Sciatic nerve (tissue), 2 donors: Measurements from ENCODE around the gene IL1RAPL1. TPM values are rescaled to one million over a fixed set of nuclear protein-coding genes. Genes with fewer than 3 reads are reported as not detected.
"Not testable (repeated sequence)": the region's sequence is repeated elsewhere in the genome, so short reads cannot be mapped to it uniquely, and the experiment has no call there.

Experiments
- ATAC-seq: fragments of 200-7000 bp; cut with Tn5 transposase; one replicate; pipeline ENCODE4 v1.9.1; 2020; ENCODE audit warnings: mild to moderate bottlenecking, moderate library complexity
- DNase-seq: peaks from one replicate; pipeline ENCODE4 v3.0.0-alpha.2; 2020; ENCODE audit warnings: low spot score
- intact Hi-C: fragments of 100-400 bp; cut with DNase I; formaldehyde crosslinking; loops from one replicate; pipeline ENCODE4 v1.14.2; 2022
- total RNA-seq: library from RNA; stranded (reverse); fragmentation: NEBNext Ultra II Directional; extraction: Animal tissue kit (Norgen Biotek cat#: 25700); gene quantifications from one replicate; pipeline ENCODE4 v1.2.1, GENCODE V29; 2021
- donor health status: DM: no; HTN: no; CAD: no.
- donor health status: DM: no; HTN: no; CAD: no.

The IL1RAPL1 gene
- total RNA-seq, 1 donor from 2014 or later = 10.3 TPM

DNA sequence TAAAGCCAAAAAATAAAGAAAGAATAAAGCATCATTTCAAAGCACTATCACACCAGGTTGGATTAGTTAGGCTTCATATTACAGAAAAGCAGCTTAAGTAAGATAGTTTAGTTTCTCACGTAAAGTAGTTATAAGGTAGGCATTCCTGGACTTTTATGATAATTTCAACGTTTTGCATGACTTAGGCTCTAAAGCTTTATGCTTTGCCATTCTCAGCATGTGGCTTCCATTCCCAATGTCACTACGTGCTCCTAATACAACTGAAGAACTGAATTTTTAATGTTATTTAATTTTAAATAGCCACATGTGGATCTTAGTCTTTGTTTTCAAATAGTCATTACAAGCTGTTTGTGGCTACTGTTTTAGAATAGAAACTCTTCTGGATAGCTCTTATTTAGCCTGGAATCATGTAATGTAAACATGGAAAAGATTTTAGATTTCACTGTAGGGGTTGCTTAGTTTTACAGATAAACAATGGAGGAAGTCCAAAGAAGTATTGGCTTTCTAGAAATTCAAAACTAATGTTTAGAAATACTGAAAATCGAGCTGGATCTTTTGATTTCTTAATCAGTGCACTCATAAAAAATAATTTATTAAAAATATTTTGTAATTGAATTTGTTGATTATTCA is 710.0 kb downstream of the IL1RAPL1 start:
- DNase-seq = no peak
- ATAC-seq = no peak
- intact Hi-C loops = no loop called here

DNA sequence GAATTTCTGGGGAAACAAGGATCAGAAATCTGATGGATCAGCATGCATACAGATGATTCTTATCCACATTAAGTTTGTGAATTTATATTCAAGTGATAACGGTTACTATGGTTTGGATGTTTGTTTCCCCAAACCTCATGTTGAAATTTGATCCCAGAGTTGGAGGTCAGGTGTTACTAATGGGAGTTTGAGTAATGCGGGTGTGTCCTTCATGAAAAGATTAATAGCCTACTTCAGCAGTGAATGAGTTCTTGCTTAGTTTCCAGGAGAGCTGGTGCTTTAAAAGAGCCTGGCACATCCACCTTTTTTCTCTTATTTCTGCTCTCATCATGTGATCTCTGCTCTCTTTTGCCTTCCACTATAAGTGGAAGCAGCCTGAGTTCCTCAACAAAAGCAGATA is 712.4 kb downstream of the IL1RAPL1 start:
- no peak for ATAC-seq
- no peak for DNase-seq
- intact Hi-C loops = no loop called here

DNA sequence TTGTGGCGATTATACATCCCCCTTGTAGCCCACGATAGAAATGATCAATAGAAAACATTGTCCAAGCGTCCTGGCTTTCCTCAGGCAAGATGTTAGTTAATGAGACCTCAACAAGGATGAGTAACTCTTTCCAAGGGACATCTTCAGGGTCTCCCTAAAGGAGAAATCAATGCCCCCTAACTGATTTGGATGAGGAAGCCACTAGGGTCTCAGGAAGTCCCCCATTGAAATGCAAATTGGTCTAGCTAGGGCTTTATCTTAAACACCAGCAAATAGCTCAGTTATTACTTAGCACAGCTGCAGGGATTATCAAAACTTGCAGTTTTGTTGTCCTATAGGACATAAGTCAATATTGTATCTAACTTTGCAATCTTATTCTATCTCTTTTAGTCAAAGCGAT is 721.5 kb downstream of the IL1RAPL1 start:
- DNase-seq (no peak), ATAC-seq (no peak)
- intact Hi-C loops = no loop called here

DNA sequence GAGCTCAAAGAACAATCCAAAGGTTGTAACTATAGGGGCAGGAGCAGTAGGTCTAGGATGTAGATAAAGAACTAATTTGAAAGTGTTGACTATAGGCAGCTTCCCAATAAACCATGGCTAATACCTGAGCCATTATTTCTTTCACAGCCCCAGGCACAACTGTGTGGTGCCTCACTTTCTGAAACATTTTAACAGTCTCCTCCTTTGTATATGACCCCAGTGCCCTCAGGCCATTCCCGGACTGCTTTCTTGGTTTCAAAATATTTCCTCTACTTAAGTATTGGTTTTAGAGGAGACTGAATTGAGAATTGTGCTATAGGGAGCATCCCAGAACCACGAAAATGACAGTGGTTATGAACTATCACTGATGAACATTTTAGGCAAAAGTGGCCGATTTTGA is 728.7 kb downstream of the IL1RAPL1 start:
- no peak for ATAC-seq
- no peak for DNase-seq
- intact Hi-C loops = no loop called here

DNA sequence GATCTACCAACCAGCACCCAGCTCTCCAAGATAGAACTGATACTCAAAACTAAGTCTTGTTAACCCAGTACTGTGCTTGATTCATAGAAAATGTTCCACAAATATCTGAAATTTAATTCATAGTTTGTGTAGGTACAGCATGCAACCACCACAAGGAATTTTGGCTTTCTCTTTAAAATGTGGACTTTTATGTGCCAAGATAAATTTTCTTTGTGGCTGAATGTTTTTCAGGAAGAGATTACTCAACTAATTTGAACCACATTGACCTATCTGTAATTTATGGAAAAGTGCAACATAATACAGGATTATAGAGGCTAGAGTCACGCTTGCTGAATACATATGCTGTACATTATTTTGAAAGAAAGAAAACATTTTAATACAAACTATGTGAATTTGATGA is 730.8 kb downstream of the IL1RAPL1 start:
- no peak for ATAC-seq
- DNase-seq = no peak
- intact Hi-C loops = no loop called here

DNA sequence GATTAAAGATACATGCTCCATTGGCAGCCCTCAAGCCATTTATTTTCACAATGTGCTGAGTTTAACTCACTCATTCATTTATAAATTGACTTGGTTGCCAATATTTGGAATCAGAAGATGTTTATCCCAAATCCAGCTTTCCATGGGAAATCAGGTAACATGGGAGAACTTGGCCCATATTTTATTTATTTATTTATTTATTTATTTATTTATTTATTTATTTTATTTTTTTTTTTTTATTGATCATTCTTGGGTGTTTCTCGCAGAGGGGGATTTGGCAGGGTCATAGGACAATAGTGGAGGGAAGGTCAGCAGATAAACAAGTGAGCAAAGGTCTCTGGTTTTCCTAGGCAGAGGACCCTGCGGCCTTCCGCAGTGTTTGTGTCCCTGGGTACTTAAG is 745.2 kb downstream of the IL1RAPL1 start:
- intact Hi-C loops, DNase-seq, ATAC-seq: not testable (repeated sequence)

DNA sequence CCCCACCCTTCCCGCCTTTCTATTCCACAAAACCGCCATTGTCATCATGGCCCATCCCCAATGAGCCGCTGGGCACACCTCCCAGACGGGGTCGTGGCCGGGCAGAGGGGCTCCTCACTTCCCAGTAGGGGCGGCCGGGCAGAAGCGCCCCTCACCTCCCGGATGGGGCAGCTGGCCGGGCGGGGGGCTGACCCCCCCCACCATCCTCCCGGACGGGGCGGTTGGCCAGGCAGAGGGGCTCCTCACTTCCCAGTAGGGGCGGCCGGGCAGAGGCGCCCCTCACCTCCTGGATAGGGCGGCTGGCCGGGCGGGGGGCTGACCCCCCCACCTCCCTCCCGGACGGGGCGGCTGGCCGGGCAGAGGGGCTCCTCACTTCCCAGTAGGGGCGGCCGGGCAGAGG is 745.8 kb downstream of the IL1RAPL1 start:
- ATAC-seq, DNase-seq, intact Hi-C loops: not testable (repeated sequence)

DNA sequence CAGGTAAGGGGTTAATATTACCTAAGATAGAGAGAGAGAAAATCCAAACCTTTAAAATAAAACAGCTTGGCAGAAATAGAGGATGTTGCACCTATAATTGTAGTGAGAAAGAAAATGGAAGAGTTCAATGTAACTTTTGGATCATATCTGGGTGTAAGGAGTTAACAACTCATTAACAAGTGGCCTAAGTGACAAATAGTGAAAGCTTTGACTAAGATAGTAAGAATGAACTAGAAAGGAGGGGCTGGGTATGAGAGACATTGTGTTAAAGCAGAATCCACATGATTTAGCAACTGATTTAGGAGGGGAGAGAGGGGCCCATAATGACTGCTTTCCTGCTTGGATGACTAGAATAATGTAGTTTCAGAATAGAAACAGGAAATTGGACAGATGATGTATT is 761.0 kb downstream of the IL1RAPL1 start:
- ATAC-seq (no peak), DNase-seq (no peak)
- intact Hi-C loops = no loop called here

DNA sequence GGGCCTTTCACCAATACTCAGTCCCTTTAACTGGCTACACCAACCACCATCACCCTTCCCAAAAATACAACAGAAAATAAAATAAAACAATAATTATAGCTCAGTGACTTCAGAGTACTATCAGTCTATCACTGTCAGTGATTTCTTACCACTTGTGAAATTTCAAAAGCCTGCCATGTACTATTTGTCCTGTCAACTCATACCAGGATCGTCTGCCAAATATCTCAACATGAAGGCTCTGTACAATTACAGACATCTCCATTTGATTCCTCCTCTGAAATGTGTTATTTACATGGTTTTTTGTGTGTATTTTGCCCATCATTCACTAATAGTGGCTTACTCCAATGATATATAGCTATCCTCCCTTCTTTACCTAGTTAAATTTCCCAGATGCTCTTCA is 772.0 kb downstream of the IL1RAPL1 start:
- intact Hi-C loops = no loop called here
- ATAC-seq (no peak), DNase-seq (no peak)

DNA sequence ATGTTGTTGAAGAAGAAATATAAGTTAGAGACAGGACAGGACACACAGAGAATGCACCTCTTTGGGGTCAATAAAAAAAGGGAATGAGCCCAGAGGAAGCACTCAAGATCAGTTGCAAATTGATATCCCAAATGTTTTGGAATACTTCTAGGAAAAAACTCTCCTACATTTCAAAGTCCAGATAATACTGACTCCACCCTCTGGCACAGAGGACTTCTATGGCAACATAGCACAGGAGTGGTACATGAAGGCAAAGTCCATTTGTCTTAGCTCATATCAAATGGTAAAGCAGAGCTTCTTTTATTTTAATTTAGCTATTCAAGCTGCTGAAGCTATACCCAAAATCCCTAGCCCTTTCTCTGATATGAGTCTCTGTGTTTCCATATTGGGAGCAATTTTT is 787.5 kb downstream of the IL1RAPL1 start:
- DNase-seq, ATAC-seq, intact Hi-C loops: not testable (repeated sequence)

DNA sequence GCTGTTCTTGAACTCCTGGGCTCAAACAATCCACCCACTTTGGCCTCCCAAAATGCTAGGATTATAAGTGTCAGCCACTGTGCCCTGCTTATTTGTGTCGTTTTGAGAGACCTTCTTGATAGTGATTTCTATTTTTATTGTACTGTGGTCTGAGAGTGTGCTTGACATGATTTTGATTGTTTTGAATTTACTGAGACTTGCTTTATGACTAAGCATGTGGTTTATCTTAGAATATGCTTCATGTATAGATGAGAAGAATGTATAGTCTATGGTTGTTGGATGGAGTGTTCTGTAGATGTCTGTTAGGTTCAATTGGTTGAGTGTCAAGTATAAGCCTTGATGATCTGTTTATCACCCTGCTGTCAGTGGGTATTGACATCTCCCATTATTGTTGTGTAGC is 789.3 kb downstream of the IL1RAPL1 start:
- intact Hi-C loops = no loop called here
- DNase-seq (no peak), ATAC-seq (no peak)

DNA sequence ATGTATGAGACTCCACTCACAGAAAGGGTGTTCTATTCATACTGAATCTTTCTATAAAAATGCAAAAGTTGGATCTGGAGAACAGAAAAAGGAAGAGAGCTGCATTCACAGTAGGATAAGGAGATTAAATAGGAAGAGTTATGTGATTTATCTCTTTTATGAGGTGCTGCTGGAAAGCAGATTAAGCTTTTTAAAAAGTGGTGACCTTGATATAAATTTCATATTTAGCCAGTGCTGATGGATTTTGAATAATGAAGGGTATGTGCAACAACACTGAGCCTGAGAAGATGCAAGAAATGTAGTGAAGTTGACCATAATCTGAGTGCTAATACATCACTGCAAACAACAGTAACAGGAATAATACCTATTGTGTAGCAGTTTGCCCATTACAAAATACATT is 795.6 kb downstream of the IL1RAPL1 start:
- intact Hi-C loops = no loop called here
- no peak for ATAC-seq
- no peak for DNase-seq

DNA sequence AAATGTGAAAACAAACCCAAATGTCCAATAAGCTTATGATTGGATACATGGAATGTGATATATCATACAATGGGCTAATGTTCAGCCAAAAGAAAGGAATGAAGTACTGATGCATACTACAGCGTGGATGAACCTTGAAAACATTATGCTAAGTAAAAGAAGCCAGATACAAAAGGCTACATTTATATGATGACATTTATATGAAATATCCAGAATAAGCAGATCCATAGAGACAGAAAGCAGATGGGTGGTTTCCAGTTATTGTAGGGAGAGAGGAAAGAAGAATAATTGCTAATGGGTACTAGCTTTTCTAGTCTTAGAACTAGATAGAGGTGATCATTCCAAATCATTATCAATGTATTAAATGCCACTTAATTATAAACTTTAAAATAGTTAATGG is 801.3 kb downstream of the IL1RAPL1 start:
- no peak for ATAC-seq
- DNase-seq = no peak
- intact Hi-C loops = no loop called here

DNA sequence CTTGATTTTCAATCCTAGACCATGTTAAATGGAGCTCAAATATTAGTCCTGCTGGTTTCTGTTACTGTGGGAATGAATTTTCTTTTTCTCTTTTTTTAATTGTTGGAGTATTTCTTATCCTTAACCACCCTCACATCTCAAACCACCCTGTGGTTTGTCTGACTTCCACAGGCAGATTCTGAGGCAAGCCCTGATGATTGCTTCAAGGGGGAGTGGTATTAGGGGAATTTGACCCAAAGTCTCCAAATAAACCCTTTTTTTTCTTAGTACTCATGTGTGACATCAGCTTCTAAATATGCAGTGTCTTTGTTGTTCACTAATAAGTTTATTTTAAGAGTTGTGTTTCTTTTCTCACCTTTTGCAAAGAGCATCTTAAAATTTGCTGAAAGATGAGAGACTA is 810.3 kb downstream of the IL1RAPL1 start:
- intact Hi-C loops = no loop called here
- DNase-seq (no peak), ATAC-seq (no peak)

DNA sequence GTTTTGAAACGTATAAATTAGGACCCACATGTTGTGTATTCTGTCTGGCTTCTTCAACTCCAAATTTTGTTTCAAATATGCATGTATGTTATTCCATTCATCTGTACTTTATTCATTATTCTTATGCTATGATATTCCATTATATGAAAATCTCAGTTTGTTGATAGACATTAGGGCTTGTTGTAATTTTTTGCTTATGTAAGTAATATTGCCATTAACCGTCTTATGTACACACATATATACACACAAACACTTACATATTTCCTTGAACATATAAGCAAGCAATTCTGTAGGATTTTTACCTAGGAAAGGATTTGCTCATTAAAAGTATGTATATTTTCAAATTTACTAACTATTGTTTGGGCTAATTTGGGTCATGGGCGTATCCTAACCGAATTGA is 820.1 kb downstream of the IL1RAPL1 start:
- no peak for ATAC-seq
- no peak for DNase-seq
- intact Hi-C loops = no loop called here

DNA sequence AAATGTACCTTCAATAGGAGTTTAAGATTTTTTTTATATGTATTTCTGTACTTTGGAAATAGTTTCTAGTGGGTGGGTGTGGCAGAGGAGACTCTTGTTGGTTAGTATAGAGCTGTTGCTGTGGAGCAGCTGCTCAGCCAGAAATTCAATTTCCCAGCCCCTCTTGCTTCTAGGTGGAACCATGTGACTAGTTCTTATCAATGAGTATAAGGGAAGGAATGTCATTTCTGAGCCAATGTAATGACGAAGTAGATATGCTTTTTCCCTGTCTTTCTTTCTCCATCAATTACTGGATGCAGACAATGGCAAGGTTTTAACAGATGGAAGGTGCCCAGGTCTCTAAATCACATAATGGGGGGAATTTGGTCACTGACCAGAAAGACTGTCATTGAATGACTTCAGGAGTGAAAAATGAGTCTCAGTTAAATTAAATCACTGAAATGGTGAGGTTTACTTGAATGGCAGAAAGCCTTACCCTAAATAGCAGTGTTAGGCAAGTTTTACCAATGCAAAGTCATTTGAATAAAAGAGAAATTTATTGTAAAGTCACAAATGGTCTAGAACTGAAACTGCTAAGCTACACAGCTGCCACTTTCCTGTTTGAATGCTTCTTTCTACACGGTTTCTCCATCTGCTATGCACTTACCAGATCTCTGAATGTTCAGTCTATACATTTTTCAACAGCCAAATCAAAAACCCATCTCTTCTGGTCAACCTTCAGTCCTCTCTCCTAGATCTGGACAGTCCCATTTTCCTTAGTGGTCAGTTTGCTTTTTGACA is 832.7 kb downstream of the IL1RAPL1 start:
- DNase-seq (no peak), ATAC-seq (no peak)
- intact Hi-C loops = no loop called here

DNA sequence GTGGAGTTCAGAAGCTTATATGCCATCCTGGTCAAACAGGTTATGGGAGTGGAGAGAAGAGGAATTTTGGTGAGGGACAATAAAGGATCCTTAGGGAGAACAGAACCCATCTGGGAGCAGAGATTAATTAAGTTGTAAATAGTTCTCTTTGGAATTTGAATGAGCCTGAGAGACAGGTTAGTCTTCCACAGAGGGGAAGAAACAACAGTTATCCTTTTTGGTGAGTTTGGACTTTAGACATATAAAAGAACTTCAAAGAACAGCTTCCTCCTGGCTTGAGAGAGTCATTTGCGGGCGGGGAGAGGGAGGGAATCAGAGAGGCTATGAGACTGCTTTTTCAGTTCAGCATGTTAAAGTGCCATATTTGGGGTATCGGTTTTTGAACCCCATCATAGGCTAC is 834.8 kb downstream of the IL1RAPL1 start:
- intact Hi-C loops = no loop called here
- ATAC-seq (no peak), DNase-seq (no peak)

DNA sequence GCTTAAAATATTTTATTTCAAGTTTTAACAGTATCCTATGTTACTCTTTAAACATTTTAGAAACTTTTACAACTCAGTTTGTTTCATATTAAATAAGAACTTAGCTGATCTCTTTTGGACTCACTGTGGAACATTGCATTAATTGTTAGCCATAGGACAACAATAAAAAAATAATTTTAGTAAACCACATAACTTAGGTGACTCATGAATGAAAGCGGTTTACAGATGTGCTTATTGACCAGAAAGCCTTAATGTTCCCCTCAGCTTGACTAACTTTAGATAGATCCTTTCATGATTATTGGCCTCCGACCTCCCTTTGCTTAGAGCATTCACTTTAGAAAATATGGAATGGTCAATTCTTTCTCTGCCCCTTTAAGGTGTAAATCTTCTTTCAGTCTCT is 844.6 kb downstream of the IL1RAPL1 start:
- intact Hi-C loops = no loop called here
- ATAC-seq = no peak
- no peak for DNase-seq

DNA sequence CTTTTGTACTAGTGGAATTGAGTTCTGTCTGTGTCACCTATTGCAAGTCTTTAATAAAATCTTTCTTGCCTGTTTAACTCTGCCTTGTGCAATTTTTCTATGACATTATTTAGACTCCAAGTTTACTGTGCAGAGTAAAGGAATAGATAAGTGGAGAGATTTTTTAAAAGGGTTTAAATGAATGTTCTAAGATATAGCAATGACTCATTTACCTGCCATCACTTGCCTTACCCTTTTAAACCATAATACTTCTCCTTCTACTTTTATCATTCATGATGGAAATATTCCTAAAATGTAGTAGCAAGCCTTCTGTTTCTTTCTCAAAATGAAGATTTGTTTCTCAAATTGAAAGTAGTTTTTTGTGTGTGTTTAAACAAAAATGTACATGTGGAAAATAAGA is 845.3 kb downstream of the IL1RAPL1 start:
- ATAC-seq = no peak
- intact Hi-C loops = no loop called here
- no peak for DNase-seq

DNA sequence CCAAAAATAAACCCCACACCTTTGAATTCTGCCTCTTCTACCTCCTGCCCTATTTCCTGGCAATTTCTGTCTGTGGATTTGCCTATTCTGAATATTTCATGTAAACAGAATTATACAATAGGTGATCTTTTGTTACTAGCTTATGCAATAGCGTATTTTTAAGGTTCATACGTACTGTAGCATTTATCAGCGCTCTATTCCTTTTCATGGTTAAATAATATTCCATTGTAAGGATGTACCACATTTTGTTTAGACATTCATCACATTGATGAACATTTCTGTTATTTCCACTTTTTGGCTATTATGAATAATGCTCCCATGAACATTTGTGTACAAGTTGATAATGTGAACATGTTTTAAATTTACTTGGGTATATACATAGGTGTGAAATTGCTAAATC is 847.7 kb downstream of the IL1RAPL1 start:
- no peak for ATAC-seq
- intact Hi-C loops = no loop called here
- no peak for DNase-seq

DNA sequence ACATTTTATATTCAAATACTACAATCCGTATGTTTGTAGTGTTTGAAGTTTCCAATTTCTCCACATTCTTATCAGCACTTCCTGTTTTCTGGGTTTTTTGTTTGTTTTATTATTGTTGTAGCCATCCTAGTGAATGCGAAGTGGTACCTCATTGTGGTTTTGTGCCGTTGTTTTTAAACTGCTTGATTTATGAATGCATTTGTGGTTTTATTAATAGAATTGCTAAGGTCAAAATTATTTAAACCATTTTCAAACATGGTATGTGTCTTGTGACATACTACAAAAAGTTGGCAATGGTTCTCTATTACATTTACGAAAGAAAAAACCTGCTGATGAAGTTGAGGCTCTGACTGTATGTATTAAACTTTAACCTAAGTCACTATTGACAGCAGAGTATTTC is 848.1 kb downstream of the IL1RAPL1 start:
- intact Hi-C loops = no loop called here
- no peak for ATAC-seq
- no peak for DNase-seq
